GM18519 (cell line): Measurements from ENCODE around the gene ANXA8.
"Not testable (repeated sequence)": the region's sequence is repeated elsewhere in the genome, so short reads cannot be mapped to it uniquely, and the experiment has no call there.

Experiments used
- ATAC-seq: cut with Tn5 transposase; IDR thresholded peaks from one replicate; pipeline ENCODE4 v1.9.1; 2021; ENCODE audit warnings: mild to moderate bottlenecking, moderate library complexity; ENCODE audit not compliant: unreplicated experiment, low FRiP score

The ANXA8 gene

GRCh38 chr10:47465216-47465917, 18.5 kb downstream of the ANXA8 start:
- ATAC-seq = not testable (repeated sequence)

GRCh38 chr10:47462577-47463358, 21.1 kb downstream of the ANXA8 start:
- not testable (repeated sequence) for ATAC-seq

DNA sequence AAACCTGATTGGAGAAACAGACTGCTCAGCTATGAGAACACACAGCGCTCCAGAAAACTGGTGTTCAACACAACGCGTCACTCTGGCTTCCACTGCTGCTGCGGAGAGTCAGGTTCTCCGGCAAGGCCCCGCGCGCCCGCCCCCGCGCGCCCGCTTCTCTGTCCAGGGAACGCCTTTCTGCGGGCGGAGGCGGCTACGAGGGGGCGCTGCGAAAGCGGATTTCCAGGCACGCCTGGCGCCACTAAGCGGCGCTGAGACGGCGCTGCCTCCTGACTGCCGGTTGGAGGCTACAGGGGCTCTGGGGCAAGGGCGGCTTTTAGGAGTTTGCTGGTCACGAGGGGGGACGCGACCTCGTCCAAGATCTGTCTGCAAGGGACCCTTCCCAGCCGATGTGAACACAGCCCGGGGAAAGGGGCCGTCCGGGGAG, 22.6 kb downstream of the ANXA8 start:
- ATAC-seq = not testable (repeated sequence)

DNA sequence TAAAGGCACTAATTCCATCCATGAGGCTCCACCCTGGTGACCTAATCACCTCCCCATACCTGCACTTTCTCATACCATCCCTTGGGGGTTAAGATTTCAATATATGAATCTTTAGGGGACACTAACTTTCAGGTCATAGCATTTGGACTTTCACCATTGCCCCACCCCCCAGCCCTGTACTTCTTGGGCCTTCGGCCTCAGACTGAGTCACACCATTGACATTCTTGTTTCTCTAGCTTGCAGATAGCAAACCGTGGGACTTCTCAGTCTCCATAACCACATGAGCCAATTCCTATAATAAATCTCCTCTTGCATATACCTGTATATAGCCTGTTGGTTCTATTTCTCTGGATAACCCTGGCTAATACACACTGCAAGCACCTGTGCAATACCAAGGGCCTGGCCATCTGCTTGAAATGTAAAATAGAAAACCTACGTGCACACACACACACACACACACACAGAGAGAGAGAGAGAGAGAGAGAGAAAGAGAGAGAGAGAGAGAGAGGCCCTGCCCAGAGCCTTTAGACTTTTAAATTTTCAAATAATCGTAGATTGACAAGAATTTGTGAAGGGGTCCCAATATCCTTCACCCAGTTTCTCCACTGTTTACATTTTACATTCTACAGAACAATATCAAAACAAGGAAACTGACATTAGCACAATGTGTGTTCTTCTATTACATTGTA, 25.3 kb downstream of the ANXA8 start:
- ATAC-seq = no peak

DNA sequence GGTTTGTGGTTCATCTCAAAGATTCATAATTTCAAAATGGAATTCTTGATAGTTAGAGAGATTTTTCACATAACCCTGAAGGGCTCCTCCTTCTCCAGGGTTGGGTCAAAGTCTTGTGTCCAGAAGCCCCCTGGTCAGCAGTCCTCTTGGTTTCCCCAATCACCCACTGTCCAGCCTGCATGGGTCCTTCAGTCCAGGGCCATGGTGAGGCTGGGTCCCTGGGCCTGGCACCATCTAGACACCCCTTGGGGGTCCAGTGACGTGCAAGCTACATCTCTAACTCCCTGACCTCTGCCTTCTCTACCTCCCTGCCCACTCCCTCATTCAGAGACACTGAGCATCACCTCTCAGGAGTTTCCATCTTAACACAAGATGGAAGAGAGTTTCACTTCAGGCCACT, 26.1 kb downstream of the ANXA8 start:
- ATAC-seq = no peak

DNA sequence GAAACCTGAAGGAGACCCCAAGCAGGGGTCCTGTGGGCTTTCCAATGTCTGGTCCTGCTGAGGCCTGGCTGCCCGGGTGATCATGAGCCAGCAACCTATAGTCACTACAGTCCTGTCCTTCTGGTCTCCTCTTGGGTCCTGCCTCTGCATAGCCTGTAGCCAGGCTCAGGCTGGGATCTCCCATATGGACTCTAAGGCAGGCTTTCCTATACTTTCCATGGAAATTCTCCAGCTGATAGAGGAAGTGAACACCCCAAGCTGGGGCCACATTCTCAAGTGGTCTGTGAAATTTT, 26.4 kb downstream of the ANXA8 start:
- no peak for ATAC-seq

DNA sequence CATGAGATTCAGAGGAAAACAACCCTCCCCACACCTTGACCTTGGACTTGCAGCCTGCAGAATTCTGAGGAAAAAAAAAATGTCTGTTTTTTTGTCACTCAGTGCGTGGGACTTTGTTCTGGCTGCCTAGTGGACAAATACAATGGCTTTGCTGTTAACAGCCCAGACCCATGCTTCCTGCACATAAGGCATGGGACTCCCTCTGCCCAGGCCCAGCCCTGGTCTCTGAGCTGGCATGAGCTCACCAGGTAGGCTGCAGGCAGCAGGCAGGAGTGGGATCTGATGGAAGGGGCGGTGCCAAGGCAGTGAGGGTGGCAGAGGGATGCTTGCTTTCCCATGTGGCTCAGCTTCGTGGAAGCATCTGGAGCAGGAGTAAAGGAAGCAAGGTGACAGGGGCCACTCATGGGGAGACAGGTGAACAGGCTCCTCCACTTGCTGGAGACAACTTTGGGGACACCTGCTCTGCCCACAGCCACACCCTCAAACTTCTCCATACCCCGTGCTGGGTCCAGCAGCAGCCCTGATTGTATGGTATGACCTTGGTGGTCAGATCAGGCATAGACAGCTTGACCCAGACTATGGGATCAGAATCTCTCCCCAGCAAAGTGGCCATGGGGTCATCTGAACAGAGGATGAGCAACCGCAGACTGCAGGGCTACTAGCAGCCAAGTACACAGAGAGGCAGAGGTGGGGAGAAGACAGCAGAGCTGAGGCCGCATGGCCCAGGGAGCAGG, 27.0 kb downstream of the ANXA8 start:
- ATAC-seq = no peak

DNA sequence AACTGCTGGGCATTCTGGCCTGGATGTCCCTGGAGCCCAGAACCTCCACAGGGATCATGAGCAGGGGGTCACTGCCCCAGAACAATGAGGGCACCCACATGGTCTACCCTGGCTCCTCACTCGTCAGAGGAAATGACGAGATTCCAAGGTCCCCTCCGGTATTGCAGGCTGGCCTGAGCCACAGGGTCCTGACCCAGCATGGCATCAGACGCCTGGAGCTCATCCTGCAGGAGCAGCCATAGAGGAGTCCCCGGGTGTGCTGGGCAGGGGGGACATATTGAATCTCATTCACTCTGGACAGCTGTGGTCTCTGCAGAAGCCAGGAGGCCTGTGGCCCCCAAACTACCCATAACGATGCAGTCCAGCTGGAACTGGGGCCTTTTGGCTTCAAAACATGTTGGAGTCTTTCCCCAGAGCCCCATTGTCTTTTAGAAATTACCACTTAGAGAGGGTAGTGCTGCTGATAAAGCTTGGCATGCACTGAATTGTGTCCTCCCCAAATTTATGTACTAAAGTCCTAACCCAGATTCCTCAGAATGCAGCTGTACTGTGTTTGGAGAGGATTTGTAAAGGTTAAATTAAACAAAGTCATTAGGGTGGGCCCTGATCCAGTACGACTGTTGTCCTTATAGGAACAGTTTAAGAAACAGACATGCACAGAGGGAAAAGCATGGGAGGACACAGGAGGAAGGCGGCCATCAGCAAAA, 27.7 kb downstream of the ANXA8 start:
- ATAC-seq = no peak

DNA sequence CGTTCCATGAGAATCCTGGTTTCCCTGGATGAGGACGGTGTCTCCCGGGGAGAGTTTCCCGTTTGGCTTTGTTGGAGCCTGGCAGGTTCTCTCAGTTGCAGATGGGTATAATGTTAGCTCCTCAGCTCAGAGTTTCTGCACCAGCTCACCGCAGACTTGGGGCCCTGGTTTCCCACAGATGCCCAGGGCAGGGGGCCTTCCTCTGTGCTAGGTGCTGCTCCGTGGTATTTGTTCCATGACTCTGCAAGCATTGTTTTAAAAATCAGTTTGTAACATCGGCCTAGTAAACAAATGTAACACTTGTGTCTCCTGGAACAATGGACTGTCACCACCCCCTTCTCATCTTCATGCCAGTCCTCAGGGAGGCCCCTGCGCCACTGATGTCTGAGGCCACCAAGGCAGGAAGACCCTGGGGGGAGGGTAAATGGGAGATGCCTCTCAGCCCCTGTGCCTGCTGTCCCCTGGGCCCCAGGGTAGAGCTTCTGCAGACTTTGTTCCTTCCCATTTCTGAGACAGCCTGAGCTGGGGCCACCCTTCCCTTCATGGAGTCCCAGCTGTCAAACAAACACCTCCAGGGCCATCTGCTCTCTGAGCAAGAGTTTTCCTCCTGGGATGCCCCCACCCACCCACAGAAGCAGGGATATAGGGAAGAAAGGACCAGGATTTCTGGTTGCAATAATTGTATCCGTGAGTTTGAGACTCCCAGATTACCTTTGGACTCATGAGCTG, 28.4 kb downstream of the ANXA8 start:
- ATAC-seq = not testable (repeated sequence)

- ATAC-seq = no peak
Observed at GRCh38 chr10:47454780-47455058, 29.2 kb downstream of the ANXA8 start.

- no peak for ATAC-seq
Observed at GRCh38 chr10:47454008-47454779, 29.7 kb downstream of the ANXA8 start.

DNA sequence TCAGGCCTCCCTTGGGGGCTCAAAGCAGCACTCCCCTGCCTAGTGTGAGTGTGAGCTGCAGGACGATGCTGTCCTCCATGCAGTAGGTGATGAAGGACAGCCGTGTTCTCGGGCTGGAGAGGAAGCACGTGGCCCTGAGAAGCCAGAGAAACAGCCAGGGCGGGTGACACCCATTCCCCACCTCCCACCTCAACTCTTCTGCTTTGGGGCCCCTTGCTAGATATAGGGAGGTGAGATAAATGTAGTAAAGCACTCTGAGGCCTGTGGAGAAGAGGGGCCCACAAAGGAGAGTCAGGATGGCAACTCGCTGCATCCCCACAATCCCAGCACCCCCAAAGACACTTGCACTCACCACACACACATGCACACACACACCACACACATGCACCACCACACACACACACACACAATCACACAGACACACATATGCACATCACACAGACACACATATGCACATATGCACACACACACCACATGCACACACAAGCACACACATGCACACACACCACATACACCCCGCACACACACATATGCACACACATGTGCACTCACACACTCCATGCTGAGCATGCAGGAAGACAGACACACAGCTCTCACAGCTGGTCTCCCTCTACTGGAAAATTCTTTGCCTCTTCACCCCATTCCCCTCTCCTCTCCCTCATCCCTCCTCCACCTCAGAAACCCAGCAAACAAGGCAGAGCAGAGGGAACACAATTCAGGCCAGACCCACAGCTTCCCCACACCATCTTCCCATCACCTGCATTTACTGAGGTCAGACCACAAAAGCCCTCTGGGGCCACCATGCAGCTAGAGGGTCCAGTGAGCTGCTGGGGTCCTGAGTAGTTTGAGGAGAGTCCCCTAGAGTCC, 30.5 kb downstream of the ANXA8 start:
- no peak for ATAC-seq

DNA sequence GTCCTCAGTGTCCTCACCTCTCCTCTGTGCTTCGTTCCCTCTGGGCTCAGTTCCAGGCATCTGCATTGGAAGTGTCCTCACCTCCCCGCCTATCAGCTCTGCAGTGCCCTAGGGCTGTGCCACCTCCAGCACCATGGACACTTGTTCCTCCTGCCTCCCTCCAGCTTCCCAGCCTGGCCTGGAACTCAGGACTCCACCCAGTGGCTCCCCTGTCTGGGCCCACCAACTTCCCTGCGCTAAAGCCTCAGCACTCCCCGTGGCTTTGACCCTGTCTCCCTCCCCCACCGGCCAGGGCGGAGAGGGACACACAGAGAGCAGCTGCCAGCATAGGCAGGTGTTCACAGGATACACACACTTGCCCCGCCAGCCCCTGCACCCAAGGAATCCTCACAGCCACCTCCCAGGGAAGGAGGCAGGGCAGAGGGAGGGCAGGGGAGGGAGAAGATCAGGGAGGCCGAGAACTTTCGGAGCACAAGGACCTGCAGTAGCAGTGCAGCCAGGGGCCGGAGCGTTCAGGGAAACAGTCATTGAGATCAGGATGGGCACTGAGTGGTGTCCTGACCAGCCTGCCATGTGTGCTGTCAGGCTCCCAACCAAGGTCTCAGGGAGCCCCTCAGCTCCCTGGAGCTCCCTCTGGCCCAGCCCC, 31.3 kb downstream of the ANXA8 start:
- ATAC-seq = no peak

- no peak for ATAC-seq
Observed at GRCh38 chr10:47451998-47452494, 31.9 kb downstream of the ANXA8 start.

DNA sequence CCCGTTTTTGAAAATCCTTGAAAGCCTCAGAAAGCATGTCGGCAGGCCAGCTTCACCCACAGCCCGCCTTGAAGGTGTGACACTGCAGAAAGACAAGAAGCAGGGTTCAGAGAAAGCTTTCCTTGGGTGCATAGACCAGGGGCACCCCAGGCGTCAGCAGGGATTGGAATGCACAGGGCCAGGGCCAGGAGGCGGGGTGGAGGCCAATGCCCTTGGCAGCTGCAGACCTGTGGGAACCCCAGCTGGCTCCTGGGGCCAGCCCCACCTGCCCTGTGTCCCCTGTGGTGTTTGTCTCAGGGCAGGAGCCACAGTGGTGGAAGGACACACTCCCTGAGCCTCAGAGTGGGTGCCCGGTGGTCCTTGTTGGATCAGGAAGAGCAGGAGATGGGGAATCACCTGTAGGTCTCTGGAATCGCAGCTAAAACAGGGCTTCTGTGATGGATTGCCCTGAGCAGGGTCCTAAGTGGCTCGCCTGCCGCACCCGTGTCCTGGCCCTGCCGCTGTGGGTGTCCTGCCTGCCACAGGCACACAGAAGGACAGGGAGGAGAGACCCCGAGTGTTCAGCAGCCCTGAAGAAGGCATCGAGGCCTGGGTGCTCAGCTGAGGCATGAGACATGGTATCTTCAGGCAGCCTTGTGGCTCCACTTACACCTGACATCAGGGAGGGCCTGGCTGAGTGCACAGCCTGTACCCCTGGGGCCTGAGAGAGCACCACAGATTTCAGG, 32.5 kb downstream of the ANXA8 start:
- ATAC-seq = no peak

GRCh38 chr10:47450442-47450841, 33.5 kb downstream of the ANXA8 start:
- no peak for ATAC-seq

DNA sequence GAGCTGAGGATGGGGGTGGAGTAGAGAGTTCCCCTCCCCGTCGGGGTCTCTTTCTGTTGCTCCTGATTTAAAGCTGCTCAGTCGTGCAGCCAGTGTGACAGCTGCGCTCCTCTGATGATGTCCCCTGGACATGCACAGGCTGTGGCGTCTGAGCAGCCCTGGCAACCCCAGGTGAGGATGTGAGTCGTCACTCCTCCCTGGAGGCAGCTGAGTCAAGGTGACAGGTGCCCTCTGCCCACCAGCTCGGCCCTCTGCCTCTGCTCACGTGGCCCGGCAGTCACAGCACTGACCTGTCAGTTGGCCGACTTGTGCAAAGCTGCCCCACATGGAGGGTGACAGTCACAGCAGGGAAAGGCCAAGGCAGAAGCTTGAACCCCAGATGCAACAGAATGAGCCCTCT, 33.9 kb downstream of the ANXA8 start:
- ATAC-seq = no peak
